Fibroblast of lung (primary cell): ENCODE results near the gene GLRA2. TPM values are rescaled to one million over a fixed set of nuclear protein-coding genes. Genes with fewer than 3 reads are reported as not detected.

ENCODE experiments used
- DNase-seq, 2 donors: peaks; one replicate each; pipeline versions ENCODE4 v3.0.0 to v3.0.0-alpha.2; 2010; ENCODE audit warnings: low read depth in 2 of 2
- H2AFZ ChIP-seq: 2 replicates; pipeline ENCODE4 v1.5.1; 2012; ENCODE audit warnings: low read length, control low read depth, inconsistent platforms
- H3K27ac ChIP-seq: 2 replicates; pipeline ENCODE4 v1.5.1; 2011; ENCODE audit warnings: low read length, control low read depth; ENCODE audit not compliant: insufficient read depth
- H3K27me3 ChIP-seq: 2 replicates; pipeline ENCODE4 v1.5.1; 2011; ENCODE audit warnings: mild to moderate bottlenecking, low read length; ENCODE audit not compliant: control insufficient read depth, insufficient read depth
- H3K36me3 ChIP-seq: 2 replicates; pipeline ENCODE4 v1.5.1; 2011; ENCODE audit warnings: low read length; ENCODE audit not compliant: control insufficient read depth, insufficient read depth
- H3K4me1 ChIP-seq: 2 replicates; pipeline ENCODE4 v1.5.1; 2011; ENCODE audit warnings: low read length; ENCODE audit not compliant: control insufficient read depth, insufficient read depth; ENCODE audit errors: extremely low read depth
- H3K4me2 ChIP-seq: 2 replicates; pipeline ENCODE4 v1.5.1; 2011; ENCODE audit warnings: low read length, control low read depth; ENCODE audit not compliant: insufficient read depth; ENCODE audit errors: extremely low read depth
- H3K4me3 ChIP-seq, 4 experiments: fragments of 200-600 bp in 1 of 4; sonication (generic) in 1 of 4; replicated peaks in 1 of 4; 2 replicates each; pipeline ENCODE4 v1.5.1; 2011 to 2016; ENCODE audit warnings: low read length in 4 of 4, low read depth in 3 of 4, mild to moderate bottlenecking in 3 of 4, control low read depth in 2 of 4, inconsistent platforms in 1 of 4, mixed read lengths in 1 of 4; ENCODE audit not compliant: insufficient read depth in 1 of 4; ENCODE audit errors: control extremely low read depth in 1 of 4
- H3K79me2 ChIP-seq: 2 replicates; pipeline ENCODE4 v1.5.1; 2012; ENCODE audit warnings: mild to moderate bottlenecking, low read length, inconsistent platforms; ENCODE audit not compliant: control insufficient read depth, insufficient read depth
- H3K9ac ChIP-seq: 2 replicates; pipeline ENCODE4 v1.5.1; 2011; ENCODE audit warnings: mild to moderate bottlenecking, low read length, control low read depth; ENCODE audit not compliant: insufficient read depth
- H3K9me3 ChIP-seq: 2 replicates; pipeline ENCODE4 v1.5.1; 2012; ENCODE audit warnings: low read depth, low read length; ENCODE audit not compliant: control insufficient read depth, insufficient read depth
- H4K20me1 ChIP-seq: 2 replicates; pipeline ENCODE4 v1.5.1; 2011; ENCODE audit warnings: low read length; ENCODE audit not compliant: control insufficient read depth, insufficient read depth; ENCODE audit errors: extremely low read depth
- EZH2 ChIP-seq: IDR thresholded peaks from 2 replicates; pipeline ENCODE4 v1.5.1; 2012; ENCODE audit warnings: low read length, control low read depth, mild to moderate bottlenecking; ENCODE audit errors: missing control alignments
- polyA minus RNA-seq: library from RNA; depleted of rRNA, polyadenylated mRNA; stranded (reverse); fragments of >200 nt; gene quantifications from 2 replicates; pipeline ENCODE4 v1.2.3, GENCODE V29; 2011; ENCODE audit warnings: low replicate concordance
- polyA plus RNA-seq, 2 donors: library from polyadenylated mRNA; depleted of rRNA in 1 of 2; stranded (reverse) in 1 of 2; unstranded in 1 of 2; fragments of >200 nt; gene quantifications; 2 replicates each; pipeline ENCODE4 v1.2.1, GENCODE V29; 2011 to 2012; ENCODE audit warnings: missing spikeins in 1 of 2
- total RNA-seq: library from RNA; depleted of rRNA; stranded (reverse); fragments of >200 nt; gene quantifications from 2 replicates; pipeline ENCODE4 v1.2.1, GENCODE V29; 2014
- TF ChIP-seq, protein P1 (sequence below), 2 donors: IDR thresholded peaks in 1 of 2; conservative IDR thresholded peaks in 1 of 2; 1 replicate in 1 of 2; 2 replicates in 1 of 2; pipeline ENCODE4 v1.5.1; 2011 to 2012; ENCODE audit warnings: low read length in 2 of 2, control low read depth in 1 of 2, inconsistent platforms in 1 of 2, low read depth in 1 of 2, mild to moderate bottlenecking in 1 of 2

GLRA2 gene
- not detected in 2 replicates for total RNA-seq
- not detected in 2 replicates for polyA plus RNA-seq
- polyA plus RNA-seq (2012) = not detected in 2 replicates
- not detected in 2 replicates for polyA minus RNA-seq

GRCh38 chrX:14529290-14529989 lies at the start of gene GLRA2:
GLRA2 (plus strand) TSS chrX:14529536; CDS start chrX:14530058, 522 bp downstream.
- peak; percentile 5 to 24 for DNase-seq
- H3K4me2 ChIP-seq = no peak within 1 kb of the TSS
- peak within 1 kb of the TSS in 1 of 4 experiments; percentile 28 for H3K4me3 ChIP-seq
- no peaks in the 10 kb centered on the region for H3K4me1 ChIP-seq
- H3K27ac ChIP-seq = no peak within 1 kb of the TSS
- TF ChIP-seq, protein P1, sequence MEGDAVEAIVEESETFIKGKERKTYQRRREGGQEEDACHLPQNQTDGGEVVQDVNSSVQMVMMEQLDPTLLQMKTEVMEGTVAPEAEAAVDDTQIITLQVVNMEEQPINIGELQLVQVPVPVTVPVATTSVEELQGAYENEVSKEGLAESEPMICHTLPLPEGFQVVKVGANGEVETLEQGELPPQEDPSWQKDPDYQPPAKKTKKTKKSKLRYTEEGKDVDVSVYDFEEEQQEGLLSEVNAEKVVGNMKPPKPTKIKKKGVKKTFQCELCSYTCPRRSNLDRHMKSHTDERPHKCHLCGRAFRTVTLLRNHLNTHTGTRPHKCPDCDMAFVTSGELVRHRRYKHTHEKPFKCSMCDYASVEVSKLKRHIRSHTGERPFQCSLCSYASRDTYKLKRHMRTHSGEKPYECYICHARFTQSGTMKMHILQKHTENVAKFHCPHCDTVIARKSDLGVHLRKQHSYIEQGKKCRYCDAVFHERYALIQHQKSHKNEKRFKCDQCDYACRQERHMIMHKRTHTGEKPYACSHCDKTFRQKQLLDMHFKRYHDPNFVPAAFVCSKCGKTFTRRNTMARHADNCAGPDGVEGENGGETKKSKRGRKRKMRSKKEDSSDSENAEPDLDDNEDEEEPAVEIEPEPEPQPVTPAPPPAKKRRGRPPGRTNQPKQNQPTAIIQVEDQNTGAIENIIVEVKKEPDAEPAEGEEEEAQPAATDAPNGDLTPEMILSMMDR (conservative IDR thresholded peaks at IDR 0.05 in 1 of 2, IDR thresholded peaks at IDR 0.05 in 1 of 2; ENCODE audit: low read depth in 1 of 2, low read length in 2 of 2) = no peak
- no peak for TF ChIP-seq EZH2
- no peaks in the 10 kb centered on the region for H3K36me3 ChIP-seq
- no peaks in the 10 kb centered on the region for H4K20me1 ChIP-seq
- H2AFZ ChIP-seq = no peak within 1 kb of the TSS
- H3K27me3 ChIP-seq = no peaks in the 10 kb centered on the region
- H3K79me2 ChIP-seq = no peaks in the 10 kb centered on the region
- no peaks in the 10 kb centered on the region for H3K9me3 ChIP-seq
- no peak within 1 kb of the TSS for H3K9ac ChIP-seq

GRCh38 chrX:14489437-14489836 lies 39.9 kb upstream of the GLRA2 start:
- no peak overlapping the region for H3K27ac ChIP-seq

DNA sequence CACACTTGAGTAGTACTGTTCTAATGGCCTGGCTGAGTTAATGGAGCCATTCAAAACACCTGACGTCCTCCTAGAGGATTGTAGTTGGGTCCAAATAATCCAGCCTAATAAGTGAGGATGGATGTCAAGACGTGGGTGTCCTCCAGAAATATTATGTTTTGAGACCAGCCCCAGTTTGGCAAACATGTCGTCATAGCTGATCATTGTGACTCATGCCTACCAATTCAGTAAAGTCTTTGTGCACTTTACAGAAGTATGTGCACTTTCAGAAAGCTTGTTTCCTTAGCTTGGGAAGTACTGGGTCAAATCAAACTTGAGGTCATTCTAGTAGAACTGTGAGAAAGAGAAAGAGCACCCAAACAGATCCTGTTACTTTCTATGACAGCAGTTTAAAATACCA lies 37.6 kb upstream of the GLRA2 start:
- Histone ChIP-seq H3K4me3 (no peak overlapping the region), H3K79me2 (no peaks in the 10 kb centered on the region), H3K27me3 (no peaks in the 10 kb centered on the region), H3K27ac (no peak overlapping the region), H3K4me2 (no peak overlapping the region), H4K20me1 (no peaks in the 10 kb centered on the region), H3K36me3 (no peaks in the 10 kb centered on the region), H3K9ac (no peak overlapping the region), H2AFZ (no peak overlapping the region), H3K9me3 (no peaks in the 10 kb centered on the region), H3K4me1 (no peaks in the 10 kb centered on the region)
- no peak for DNase-seq
- TF ChIP-seq, protein P1 (conservative IDR thresholded peaks at IDR 0.05 in 1 of 2, IDR thresholded peaks at IDR 0.05 in 1 of 2; ENCODE audit: low read depth in 1 of 2, low read length in 2 of 2) = no peak
- no peak for TF ChIP-seq EZH2

More at GRCh38 chrX:14489437-14489836, 39.9 kb upstream of the GLRA2 start:
- TF ChIP-seq, protein P1 (conservative IDR thresholded peaks at IDR 0.05 in 1 of 2, IDR thresholded peaks at IDR 0.05 in 1 of 2; ENCODE audit: low read depth in 1 of 2, low read length in 2 of 2) = no peak
- no peak for TF ChIP-seq EZH2
- Histone ChIP-seq H3K4me3 (no peak overlapping the region), H3K4me1 (no peaks in the 10 kb centered on the region), H3K36me3 (no peaks in the 10 kb centered on the region), H3K4me2 (no peak overlapping the region), H3K27me3 (no peaks in the 10 kb centered on the region), H3K79me2 (no peaks in the 10 kb centered on the region), H3K9ac (no peak overlapping the region), H2AFZ (no peak overlapping the region), H3K9me3 (no peaks in the 10 kb centered on the region), H4K20me1 (no peaks in the 10 kb centered on the region)
- DNase-seq = no peak
